Astrocyte (in vitro differentiated cells and primary cell): ENCODE measurements around the gene SLC43A1. TPM values are rescaled to one million over a fixed set of nuclear protein-coding genes. Genes with fewer than 3 reads are reported as not detected.

Experiments used
- DNase-seq: peaks from one replicate; pipeline ENCODE4 v3.0.0-alpha.2; 2010; ENCODE audit warnings: low read depth
- FAIRE-seq: peaks from 2 replicates; lab custom pipeline; 2011; peaks lifted over from hg19 to GRCh38; lab: Jason Lieb, UNC
- H2AFZ ChIP-seq: 2 replicates; pipeline ENCODE4 v1.6.0; 2012; ENCODE audit warnings: low read depth, low read length, inconsistent platforms
- H3K27ac ChIP-seq: 2 replicates; pipeline ENCODE4 v1.5.1; 2011; ENCODE audit warnings: low read depth, low read length, inconsistent platforms
- H3K27me3 ChIP-seq: 2 replicates; pipeline ENCODE4 v1.6.0; 2011; ENCODE audit warnings: low read length, inconsistent platforms; ENCODE audit not compliant: insufficient read depth
- H3K36me3 ChIP-seq: 2 replicates; pipeline ENCODE4 v1.5.1; 2011; ENCODE audit warnings: low read length, inconsistent platforms; ENCODE audit not compliant: insufficient read depth
- H3K4me1 ChIP-seq: 2 replicates; pipeline ENCODE4 v1.5.1; 2011; ENCODE audit warnings: low read length, inconsistent platforms; ENCODE audit not compliant: insufficient read depth
- H3K4me2 ChIP-seq: 2 replicates; pipeline ENCODE4 v1.6.0; 2012; ENCODE audit warnings: low read length, inconsistent platforms
- H3K4me3 ChIP-seq: 2 replicates; pipeline ENCODE4 v1.5.1; 2011; ENCODE audit warnings: low read depth, mild to moderate bottlenecking, low read length, inconsistent platforms; ENCODE audit not compliant: insufficient read depth
- H3K79me2 ChIP-seq: 2 replicates; pipeline ENCODE4 v1.6.0; 2012; ENCODE audit warnings: mild to moderate bottlenecking, low read length, inconsistent platforms; ENCODE audit not compliant: insufficient read depth
- H3K9ac ChIP-seq: 2 replicates; pipeline ENCODE4 v1.6.0; 2012; ENCODE audit warnings: mild to moderate bottlenecking, low read length, inconsistent platforms
- H3K9me3 ChIP-seq: 2 replicates; pipeline ENCODE4 v1.5.1; 2012; ENCODE audit warnings: low read depth, mild to moderate bottlenecking, low read length, inconsistent platforms; ENCODE audit not compliant: insufficient read depth
- H4K20me1 ChIP-seq: 2 replicates; pipeline ENCODE4 v1.6.0; 2012; ENCODE audit warnings: low read length, inconsistent platforms; ENCODE audit not compliant: insufficient read depth
- H3K27ac Mint-ChIP-seq: one replicate; pipeline ENCODE4 v1.8.0; 2021; ENCODE audit warnings: mild to moderate bottlenecking, mixed read lengths; ENCODE audit not compliant: unreplicated experiment
- H3K27me3 Mint-ChIP-seq: one replicate; pipeline ENCODE4 v1.8.0; 2021; ENCODE audit warnings: low read depth, mixed read lengths; ENCODE audit not compliant: unreplicated experiment
- H3K36me3 Mint-ChIP-seq: one replicate; pipeline ENCODE4 v1.8.0; 2021; ENCODE audit warnings: low read depth, mixed read lengths; ENCODE audit not compliant: unreplicated experiment
- H3K4me1 Mint-ChIP-seq: one replicate; pipeline ENCODE4 v1.8.0; 2021; ENCODE audit warnings: low read depth, mixed read lengths; ENCODE audit not compliant: unreplicated experiment
- H3K4me3 Mint-ChIP-seq: one replicate; pipeline ENCODE4 v1.8.0; 2021; ENCODE audit warnings: mild to moderate bottlenecking, moderate library complexity, mixed read lengths; ENCODE audit not compliant: unreplicated experiment
- H3K9me3 Mint-ChIP-seq: one replicate; pipeline ENCODE4 v1.8.0; 2021; ENCODE audit warnings: mild to moderate bottlenecking, mixed read lengths; ENCODE audit not compliant: unreplicated experiment
- CTCF ChIP-seq: IDR thresholded peaks from 2 replicates; pipeline ENCODE4 v1.5.1; 2011; ENCODE audit warnings: low read depth, mild to moderate bottlenecking, inconsistent platforms, low read length, moderate library complexity; ENCODE audit not compliant: insufficient read depth
- EZH2 ChIP-seq: IDR thresholded peaks from 2 replicates; pipeline ENCODE4 v1.6.1; 2012; ENCODE audit warnings: mild to moderate bottlenecking, low read length, inconsistent platforms; ENCODE audit not compliant: insufficient read depth
- total RNA-seq: library from RNA; stranded (reverse); gene quantifications from 2 replicates; pipeline ENCODE4 v1.2.1, GENCODE V29; 2021

SLC43A1 gene
- total RNA-seq, 1 donor from 2014 or later: 3.5 TPM

DNA sequence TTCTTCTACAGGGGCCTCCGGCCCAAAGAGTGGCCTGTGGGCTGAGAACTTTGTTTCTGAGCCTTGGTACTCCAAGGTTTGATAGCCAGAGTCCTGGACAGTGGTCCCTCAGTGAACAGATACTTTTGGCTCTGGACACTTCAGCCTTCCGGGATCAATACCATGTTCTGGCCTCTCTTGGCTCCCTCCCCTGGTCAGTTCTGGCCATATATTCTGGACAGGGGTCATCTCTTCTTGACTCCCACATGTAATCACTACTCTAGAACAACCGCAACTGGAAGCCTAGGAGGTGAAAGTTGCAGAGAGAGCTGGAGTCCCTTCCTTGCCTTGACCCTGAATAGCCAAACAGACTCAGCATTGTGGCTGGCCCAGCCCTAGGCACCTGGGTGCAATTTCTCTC lies 52.9 kb downstream of the SLC43A1 start:
- Histone ChIP-seq H3K36me3 (no peaks in the 10 kb centered on the region), H3K4me1 (peaks cover 13% of the 10 kb centered on the region), H3K79me2 (no peaks in the 10 kb centered on the region), H2AFZ (no peak overlapping the region), H3K27me3 (peaks cover 46% of the 10 kb centered on the region), H3K9me3 (no peaks in the 10 kb centered on the region), H3K4me2 (no peak overlapping the region), H3K9ac (no peak overlapping the region), H4K20me1 (peaks cover 9% of the 10 kb centered on the region), H3K27ac (no peak overlapping the region), H3K4me3 (no peak overlapping the region)
- no peak for FAIRE-seq
- Mint-ChIP-seq H3K4me1 (peaks cover 5% of the 10 kb centered on the region), H3K9me3 (no peaks in the 10 kb centered on the region), H3K27me3 (peaks cover 62% of the 10 kb centered on the region), H3K4me3 (no peak overlapping the region), H3K27ac (no peak overlapping the region), H3K36me3 (no peaks in the 10 kb centered on the region)
- DNase-seq: no peak
- TF ChIP-seq EZH2 (no peak), CTCF (no peak)

- Mint-ChIP-seq H3K4me1 (peaks cover 5% of the 10 kb centered on the region), H3K27me3 (peaks cover 67% of the 10 kb centered on the region), H3K4me3 (no peak overlapping the region), H3K9me3 (no peaks in the 10 kb centered on the region), H3K36me3 (no peaks in the 10 kb centered on the region), H3K27ac (no peak overlapping the region)
- Histone ChIP-seq H3K9ac (no peak overlapping the region), H3K27ac (no peak overlapping the region), H3K36me3 (no peaks in the 10 kb centered on the region), H3K4me3 (no peak overlapping the region), H4K20me1 (peaks cover 9% of the 10 kb centered on the region), H3K79me2 (no peaks in the 10 kb centered on the region), H3K27me3 (peaks cover 47% of the 10 kb centered on the region), H3K4me2 (no peak overlapping the region), H2AFZ (no peak overlapping the region), H3K4me1 (peaks cover 13% of the 10 kb centered on the region), H3K9me3 (no peaks in the 10 kb centered on the region)
- TF ChIP-seq CTCF (no peak), EZH2 (no peak)
- FAIRE-seq (no peak), DNase-seq (no peak)
Observed at GRCh38 chr11:57461841-57462489, 53.5 kb downstream of the SLC43A1 start.
